ENCODE data around the gene PCCB.
"Not testable (repeated sequence)": the region's sequence is repeated elsewhere in the genome, so short reads cannot be mapped to it uniquely, and the experiment has no call there.

PCCB gene

DNA sequence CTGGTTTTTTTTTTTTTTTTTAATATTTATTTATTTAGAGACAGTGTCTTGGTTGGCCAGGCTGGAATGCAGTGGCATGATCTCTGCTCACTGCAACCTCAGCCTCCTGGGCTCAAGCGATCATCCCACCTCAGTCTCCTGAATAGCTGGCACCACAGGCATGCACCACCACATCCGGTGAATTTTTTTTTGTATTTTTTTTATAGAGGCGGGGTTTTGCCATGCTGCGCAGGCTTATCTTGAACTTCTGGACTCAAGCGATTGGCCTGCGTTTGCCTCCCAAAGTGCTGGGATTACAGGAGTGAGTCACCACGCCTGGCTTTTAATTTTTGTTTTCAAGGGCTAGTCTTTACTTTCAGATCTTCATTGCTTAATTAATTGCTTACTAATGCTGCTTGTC, 13.1 kb downstream of the PCCB start:
- ATAC-seq = no peak

DNA sequence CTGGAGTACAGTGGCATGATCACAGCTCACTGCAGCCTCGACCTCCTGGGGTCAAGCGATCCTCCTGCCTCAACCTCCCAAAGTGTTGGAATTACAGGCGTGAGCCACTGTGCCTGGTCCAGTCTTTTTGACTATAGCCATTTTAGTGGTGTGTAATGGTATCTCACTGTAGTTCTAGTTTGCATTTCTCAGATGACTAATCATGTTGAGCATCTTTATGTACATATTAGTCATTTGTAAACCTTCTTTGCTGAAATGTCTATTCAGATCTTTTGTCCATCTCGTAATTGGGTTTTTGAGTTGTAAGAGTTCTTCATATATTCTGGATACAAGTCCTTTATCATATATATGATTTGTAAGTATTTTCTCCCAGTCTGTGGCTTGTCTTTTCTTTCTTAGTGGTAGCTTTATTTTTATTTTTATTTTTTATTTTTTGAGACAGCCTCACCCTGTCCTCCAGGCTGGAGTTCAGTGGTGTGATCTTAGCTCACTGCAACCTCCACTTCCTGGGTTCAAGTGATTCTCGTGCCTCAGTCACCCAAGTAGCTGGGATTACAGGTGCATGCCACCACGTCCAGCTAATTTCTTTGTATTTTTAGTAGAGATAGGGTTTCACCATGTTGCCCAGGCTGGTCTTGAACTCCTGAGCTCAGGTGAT, 16.5 kb downstream of the PCCB start:
- ATAC-seq = peak in 1 of 2 donors; percentile 51

DNA sequence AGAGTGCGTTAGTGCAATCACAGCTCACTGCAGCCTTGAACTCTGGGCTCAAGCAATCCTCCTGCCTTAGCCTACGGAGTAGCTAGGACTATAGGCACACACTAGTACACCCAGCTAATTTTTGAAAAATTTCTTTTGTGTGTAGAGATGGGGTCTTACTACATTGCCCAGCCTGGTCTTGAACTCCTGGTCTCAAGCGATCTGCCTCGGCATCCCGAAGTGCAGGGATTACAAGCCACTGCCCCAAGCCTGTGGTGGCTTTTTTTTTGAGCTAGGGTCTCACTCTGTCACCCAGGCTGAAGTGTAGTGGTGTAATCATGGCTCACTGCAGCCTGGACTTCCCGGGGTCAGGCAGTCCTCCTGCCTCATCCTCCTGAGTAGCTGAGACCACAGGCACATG, 17.1 kb downstream of the PCCB start:
- no peak for ATAC-seq

DNA sequence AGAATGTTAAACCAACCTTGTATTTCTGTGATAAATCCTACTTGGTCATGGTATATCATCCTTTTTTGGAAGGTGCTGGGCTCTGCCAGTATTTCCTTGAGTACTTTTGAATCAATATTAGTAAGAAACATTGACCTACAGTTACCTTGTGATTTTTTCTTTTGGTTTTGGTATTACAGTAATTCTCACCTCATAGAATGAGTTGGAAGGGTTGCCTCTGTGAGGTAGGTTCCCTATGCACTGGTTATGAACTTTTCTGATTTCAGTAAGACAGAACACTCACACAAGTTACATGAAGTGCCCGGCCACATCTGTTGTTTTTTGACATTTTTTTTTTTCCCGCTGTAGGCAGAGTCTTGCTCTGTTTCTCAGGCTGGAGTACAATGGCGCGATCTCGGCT, 20.0 kb downstream of the PCCB start:
- ATAC-seq = peak; percentile 55 to 77

DNA sequence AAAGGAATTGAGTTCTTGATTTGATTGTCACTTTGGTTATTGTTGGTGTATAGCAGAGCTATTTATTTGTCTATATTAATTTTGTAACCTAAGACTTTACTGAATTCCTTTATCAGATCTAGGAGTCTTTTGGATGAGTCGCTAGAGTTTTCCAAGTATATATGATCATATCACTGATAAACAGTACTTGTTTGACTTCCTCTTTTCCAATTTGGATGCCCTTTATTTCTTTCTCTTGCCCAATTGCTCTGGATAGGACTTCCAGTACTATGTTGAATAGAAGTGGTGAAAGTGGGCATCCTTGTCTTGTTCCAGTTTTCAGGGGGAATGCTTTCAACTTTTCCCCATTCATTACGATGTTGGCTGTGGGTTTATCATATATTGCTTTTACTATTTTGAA, 21.5 kb downstream of the PCCB start:
- ATAC-seq = not testable (repeated sequence)

DNA sequence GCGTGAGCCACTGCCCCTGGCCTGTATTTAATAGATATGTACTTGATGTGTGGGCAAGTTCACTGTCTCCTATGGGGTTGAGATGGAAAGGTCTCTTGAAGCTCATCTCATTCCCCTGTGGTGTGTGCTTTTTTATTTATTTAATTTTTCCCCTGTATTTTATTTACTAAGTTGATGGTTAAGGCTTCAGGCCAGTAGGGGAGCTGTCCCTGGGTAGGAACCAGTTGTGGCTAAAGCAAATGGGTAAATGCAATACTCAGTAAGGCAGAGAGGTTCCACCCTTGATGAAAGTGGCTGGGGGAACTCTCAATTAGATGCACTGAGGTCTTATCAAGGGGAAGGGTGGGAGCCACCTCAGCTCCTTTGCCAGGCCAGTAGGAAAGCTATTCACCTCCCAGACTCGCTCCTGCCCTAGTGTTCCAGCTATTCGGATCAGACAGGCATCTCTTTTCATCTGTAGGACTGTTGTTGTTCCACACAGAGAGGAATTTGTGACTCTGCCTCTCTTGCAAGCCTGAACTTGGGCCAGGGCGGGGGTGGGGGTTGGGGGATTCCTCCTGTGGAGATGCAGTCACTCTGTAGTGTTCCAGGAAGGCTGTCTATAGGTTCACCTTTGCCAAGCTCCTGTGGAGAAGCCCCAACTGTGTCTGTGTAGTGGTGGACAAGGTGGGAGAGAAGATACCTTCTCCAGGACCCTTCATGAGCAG, 26.1 kb downstream of the PCCB start:
- no peak for ATAC-seq

DNA sequence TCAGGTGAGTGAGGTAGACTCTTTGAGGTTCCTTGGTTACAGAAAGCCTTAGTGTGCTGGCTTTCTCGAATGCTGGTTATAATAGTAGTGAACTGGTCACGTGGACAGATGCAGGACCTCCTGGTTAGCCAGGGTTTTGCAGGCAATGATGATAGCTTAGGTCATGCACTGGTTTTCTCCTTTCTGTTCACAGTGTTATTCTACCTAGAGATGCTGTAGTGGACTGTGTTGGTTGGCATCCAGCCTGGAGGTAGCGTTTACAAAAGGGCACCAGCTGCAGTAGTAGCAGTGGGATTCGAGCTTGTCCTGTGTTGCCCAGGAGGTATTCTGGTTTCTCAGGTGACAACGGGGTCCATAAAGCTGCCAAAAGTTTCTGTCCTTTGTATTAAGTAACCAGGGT, 27.0 kb downstream of the PCCB start:
- no peak for ATAC-seq

DNA sequence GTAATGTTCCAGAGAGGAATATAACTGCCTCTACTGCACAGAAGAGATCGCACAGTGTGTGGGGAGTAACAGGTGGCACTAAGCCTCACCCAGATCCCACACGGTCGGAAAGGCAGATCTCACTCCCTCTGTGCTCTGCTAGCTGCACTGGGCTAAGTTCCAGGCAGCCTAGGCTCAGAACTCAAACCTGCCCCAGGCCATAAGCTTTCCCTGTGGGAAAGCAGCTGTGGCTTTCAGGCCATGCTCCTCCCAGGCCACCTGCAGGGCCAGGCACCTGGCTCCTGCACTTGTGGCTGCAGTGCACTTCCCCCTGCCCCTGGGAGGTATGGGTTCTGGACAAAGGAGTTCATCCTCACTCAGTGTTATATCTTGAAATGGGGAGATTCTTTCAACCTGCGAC, 27.5 kb downstream of the PCCB start:
- ATAC-seq = no peak

DNA sequence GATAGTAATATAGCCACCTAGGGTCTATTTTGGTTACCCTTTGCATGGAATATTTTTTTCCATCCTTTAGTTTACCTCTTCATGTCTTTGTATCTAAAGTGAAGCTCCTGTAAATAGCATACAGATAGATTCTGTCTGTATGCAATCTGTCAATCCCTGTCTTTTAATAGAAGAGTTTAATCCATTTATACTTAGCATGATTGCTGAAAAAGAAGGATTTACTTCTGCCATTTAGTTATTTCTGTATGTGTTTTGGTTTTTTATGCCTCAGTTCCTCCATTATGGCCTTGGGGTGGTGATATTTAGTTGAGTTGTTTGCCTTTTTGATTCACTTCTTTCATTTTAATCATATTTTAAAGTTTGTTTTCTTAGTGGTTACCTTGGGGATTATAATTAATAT, 29.0 kb downstream of the PCCB start:
- ATAC-seq = no peak

DNA sequence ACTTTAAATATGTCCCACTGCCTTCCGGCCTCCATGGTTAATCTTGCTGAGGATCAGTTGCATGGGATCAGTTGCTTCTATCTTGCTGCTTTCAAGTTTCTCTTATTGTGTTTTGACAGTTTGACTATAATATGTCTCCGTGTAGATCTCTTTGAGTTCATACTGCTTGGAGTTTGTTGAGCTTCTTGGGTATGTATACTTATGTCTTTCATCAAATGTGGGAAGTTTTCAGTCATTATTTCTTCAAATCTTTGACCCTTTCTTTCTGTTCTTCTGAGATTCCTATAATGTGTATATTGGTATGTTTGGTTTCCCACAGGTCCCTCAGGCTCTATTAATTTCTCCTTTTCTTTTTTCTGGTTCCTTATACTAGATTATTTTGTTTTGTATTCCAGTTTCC, 30.8 kb downstream of the PCCB start:
- no peak for ATAC-seq

DNA sequence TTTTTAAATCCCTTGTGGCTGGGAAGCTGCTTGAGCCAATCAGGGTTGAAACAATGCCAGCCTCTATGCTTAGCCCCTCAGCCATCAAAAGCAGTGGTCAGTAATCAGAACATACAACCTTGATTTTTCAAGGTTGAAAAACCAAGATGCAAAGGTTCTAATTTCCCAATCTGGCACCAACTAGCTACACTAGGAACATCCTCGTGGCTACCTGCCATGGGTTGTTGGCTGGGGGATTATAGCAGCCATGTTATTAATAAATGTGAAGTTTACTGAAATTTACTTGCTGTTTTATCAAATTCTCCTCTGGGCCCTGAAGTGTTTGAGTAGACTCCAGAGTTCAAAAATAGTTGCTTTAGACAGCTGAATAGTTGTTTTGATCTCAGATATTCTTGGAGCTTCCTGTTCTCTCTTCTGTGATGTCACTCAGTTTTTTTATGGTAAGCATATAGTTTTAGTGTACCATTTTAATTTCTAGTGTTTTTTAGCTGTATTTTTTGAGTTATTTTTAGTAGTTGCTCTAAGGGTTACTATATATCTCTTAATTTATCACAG, 31.9 kb downstream of the PCCB start:
- ATAC-seq = no peak

DNA sequence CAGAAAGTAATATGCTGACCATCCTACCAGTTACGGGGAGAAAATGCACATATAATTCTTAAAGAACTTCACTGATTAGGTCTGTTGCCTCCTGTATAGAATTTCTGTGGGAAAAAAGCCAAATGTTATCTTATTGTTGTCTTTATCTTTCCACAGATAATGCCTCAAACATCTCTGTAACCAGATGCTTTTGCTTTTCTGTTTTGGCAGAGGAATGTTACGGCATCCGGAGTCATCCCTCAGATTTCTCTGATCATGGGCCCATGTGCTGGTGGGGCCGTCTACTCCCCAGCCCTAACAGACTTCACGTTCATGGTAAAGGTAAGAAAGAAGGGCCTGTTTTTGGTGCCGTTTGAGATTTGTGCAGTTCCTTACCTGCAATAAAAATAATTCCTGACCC, 33.5 kb downstream of the PCCB start:
- no peak for ATAC-seq

DNA sequence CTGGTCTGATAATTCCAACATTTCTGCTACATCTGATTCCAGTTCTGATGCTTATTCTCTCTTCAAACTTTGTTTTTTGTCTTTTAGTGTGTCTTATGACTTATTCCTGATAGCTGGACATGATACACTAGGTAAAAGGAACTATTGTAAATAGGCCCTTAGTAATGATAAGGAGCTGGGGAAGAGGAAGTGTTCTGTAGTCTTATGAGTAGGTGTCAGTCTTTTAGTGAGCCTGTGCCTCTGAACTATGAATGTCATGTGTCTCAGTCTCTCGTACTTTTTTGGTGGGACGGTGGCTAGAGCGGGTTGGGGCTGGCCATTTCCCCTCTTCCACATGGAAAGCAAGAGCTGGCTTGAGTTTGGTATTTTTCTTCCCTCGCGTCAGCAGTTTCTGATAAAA, 41.2 kb downstream of the PCCB start:
- ATAC-seq = no peak

DNA sequence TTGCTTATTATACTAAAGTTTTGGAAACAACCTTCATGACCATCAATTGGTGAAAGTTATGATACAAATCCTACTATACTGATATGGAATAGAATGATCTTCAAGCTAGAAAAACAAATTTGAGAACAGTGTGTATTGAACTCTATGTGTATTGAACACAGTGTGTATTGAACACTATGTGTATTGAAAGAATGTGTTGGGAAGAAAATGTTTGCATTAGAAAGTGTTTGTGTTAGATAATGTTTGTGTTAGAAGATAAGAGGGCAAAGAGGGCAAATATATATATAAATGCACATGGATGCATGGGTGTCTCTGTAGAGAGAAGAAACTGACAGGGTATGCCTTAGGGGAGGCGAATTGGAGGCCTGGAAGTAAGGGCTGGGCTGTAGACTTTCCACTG, 42.4 kb downstream of the PCCB start:
- no peak for ATAC-seq

DNA sequence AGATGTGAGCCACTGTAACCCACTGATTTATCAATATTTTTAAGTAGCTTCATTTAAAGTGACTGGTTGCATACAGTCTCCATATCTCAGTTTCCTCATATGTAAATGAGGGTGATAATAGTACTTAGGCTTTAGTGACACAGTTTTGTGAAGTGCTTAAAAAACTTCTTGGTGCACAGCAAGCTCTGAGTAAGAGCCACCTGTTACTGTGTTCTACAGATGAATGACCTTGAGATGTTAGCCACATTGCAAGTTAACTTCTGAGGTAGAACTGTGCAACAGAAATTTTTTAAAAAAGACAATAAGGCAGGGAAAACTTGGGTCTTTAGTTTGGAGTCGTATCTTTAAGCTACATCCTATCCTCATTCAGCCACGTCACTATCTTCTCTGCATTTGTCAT, 43.1 kb downstream of the PCCB start:
- no peak for ATAC-seq

DNA sequence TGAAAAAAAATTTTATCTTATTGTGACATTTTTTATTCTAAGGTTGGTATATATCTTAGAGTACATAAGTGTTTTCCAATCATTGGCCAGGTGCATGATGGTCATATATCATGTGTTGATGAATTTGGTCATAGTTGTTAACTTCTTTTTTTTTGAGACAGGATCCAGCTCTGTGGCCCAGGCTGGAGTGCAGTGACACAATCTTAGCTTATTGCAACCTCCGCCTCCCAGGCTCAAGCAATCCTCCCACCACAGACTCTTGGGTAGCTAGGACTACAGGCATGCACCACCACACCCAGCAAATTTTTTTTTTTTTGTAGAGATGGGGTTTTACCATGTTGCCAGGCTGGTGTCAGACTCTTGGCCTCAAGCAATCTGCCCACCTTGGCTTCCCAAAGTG, 44.0 kb downstream of the PCCB start:
- ATAC-seq = no peak

DNA sequence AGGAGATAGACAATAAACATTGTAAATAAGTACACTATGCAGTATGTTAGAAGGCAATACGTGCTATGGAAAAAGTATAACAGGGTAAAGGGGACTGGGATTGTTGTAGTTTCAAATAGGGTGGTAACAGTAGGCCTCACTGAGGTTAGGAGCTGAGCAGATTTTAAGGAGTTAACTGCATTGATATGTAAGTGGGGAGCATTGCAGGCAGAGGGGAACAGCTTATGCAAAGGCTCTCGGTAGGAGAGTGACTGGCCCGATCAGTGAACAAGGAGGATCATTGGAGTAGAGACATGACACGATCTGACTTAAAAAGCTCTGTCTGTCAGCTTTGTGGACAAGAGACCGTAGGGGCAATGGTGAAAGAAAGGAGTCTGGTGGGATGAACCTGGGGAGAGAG, 46.8 kb downstream of the PCCB start:
- ATAC-seq = no peak

DNA sequence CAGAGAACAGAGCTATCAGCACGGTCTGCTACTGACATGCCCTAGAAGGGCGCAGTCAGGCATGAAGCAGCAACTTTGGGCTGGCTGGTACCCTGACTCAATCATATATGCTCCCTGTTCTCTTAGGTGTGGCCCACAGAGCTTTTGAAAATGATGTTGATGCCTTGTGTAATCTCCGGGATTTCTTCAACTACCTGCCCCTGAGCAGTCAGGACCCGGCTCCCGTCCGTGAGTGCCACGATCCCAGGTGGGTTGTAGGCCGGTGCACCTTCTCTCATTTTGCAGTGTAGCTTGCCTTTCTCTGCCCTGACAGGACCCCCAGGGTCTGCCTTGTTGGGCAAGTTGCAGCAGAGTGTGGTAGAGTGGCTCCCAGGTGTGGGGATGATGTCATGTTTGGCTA, 47.7 kb downstream of the PCCB start:
- no peak for ATAC-seq

DNA sequence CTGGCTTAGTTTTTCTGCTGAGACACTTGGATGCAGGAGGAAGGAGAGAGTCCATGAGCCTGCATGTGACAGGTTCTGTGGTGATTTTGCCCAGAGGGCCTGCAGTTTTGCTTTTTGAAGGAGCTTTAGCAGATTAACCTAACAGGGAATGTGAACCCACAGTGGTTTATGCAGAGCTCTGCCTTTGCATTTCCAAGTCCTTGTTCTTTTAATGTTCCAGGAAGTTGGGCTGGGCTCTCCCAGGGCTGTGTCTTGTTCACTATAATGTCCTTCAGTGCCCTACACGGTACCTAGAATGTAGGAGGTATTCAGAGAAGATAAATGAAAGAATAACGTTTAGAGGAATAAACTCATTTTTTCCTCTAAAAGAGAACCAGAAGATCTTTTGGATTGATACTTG, 50.3 kb downstream of the PCCB start:
- no peak for ATAC-seq

DNA sequence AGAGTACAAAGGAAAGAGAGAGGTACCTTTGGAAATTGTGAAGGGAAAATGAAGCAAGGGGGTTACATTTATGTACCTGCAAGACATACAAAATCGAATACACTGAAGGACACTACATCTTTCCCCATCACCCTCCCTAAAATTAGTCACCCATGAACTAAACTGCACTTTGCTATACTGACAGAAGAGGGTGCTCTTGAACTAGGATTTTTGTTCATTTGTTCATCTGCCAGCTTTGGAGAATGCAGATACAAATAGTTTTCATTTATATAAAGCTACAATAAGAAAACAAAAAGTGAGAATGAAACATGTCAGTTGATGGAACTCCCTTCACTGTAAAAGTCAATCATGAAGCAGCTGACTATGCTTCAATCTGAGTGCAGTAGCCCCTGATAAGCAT, 55.7 kb downstream of the PCCB start:
- ATAC-seq = no peak

DNA sequence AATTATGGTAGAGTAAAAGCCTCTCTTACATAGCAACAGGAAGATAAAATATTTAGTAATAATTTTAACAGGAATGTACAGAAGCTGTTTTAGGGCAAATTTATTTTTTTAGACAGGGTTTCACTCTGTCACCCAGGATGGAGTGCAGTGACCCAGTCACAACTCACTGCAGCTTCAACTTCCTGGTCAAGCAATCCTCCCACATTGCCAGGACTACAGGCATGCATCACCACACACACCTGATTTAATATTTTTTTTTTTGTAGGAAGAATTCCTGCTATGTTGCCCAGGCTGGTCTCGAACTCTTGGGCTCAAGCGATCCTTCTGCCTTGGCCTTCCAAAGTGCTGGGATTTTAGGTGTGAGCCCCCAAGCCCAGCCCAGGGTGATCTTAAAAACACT, 61.1 kb downstream of the PCCB start:
- no peak for ATAC-seq

DNA sequence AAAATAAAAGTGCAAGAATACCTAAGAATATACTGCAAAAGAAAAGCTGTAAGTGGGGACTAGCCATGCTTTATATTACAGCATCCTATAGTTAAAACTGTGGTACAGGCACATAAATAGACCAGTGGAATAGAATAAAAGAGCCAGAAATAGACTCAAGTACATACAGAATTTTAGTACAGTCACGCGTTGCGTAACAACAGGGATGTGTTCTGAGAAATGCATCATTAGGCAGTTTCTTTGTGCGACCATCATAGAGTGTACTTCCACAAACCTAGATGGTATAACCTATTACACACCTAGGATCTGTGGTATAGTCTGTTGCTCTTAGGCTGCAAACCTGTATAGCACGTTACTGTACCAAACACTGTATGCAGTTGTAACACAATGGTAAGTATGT, 61.8 kb downstream of the PCCB start:
- ATAC-seq = no peak

DNA sequence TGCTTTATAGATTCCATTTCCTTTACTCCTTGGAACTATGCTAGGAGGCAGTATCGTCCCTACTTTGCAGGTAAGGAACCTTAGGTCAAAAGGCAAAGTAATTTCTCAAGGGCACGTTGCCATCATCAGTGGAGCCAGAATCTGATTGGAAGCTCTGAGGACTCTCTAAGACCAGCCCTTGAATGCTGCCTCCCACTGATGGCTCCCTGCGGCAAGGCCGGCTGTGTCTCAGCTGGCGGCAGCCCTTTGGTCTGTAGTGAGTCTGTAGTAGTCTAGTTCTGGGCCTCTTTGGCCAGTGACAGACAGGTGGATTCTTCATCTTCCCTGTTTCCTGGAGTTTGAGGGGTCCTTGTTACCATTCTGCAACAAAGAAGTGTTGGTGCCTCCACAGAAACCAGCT, 76.2 kb downstream of the PCCB start:
- ATAC-seq = no peak

DNA sequence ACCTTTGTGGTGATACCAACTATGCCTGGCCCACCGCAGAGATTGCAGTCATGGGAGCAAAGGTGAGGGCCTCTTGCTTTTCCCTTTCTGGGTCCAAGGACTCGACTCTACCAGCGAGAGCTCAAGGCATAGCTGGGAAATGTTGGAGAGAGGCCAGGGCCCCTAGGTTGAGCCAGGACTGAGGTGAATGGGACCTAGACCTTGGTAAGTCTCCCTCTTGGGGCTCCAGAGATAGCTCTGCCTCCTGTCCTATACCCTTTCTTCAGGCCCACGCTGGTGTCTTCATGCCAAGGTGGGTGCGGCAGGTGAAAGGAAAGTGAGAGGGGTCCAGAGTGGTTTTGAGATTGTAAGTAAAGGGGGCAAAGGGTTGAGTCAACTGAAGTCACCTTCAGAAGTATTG, 77.5 kb downstream of the PCCB start:
- no peak for ATAC-seq

DNA sequence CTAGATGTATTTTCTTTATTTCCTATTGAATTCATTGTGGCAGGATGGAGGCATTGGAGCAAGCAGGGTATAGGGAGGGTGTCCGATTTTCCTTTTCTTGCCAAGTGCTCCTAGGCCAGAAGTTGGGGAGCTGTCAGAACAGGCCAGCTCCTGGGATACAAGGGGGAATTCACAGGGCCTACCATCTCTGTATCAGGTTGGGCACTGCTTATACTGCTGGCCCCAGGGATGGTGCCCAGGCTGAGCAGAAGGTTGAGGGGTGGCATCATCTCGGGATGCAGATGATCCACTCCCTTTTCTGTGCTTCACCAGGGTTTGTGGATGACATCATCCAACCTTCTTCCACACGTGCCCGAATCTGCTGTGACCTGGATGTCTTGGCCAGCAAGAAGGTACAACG, 79.5 kb downstream of the PCCB start:
- ATAC-seq = no peak

All from activated CD4-positive, CD25-positive, alpha-beta regulatory T cell treated with anti-CD3 and anti-CD28 coated beads, Interleukin-2, amount 50 U/mL, for 24 hours (primary cell).